WTC11 (cell line): ENCODE measurements around the gene RAD51D. TPM values are rescaled to one million over a fixed set of nuclear protein-coding genes. Genes with fewer than 3 reads are reported as not detected.

Source experiments
- ATF1 ChIP-seq: sonication (generic); formaldehyde crosslinking; IDR thresholded peaks from 2 replicates; pipeline ENCODE4 v1.8.1; 2023; ENCODE audit warnings: mild to moderate bottlenecking, moderate library complexity, missing genetic modification reagents
- CREM ChIP-seq: sonication (generic); formaldehyde crosslinking; IDR thresholded peaks from 2 replicates; pipeline ENCODE4 v1.8.1; 2022; ENCODE audit warnings: mild to moderate bottlenecking, missing genetic modification reagents, moderate library complexity
- FOXJ3 ChIP-seq: sonication (generic); formaldehyde crosslinking; IDR thresholded peaks from 2 replicates; pipeline ENCODE4 v1.9.0; 2021; ENCODE audit warnings: missing genetic modification reagents, mild to moderate bottlenecking, borderline replicate concordance
- GABPB1 ChIP-seq: sonication (generic); formaldehyde crosslinking; IDR thresholded peaks from 2 replicates; pipeline ENCODE4 v1.8.1; 2023; ENCODE audit warnings: mild to moderate bottlenecking, missing genetic modification reagents
- GTF2I ChIP-seq: fragments of 250-450 bp; sonication (Bioruptor Pico); conservative IDR thresholded peaks from 2 replicates; pipeline ENCODE4 v1.4.0; 2021; ENCODE audit warnings: mild to moderate bottlenecking
- MXD4 ChIP-seq: fragments of 250-450 bp; sonication (Bioruptor Pico); IDR thresholded peaks from 2 replicates; pipeline ENCODE4 v1.8.0; 2021; ENCODE audit warnings: mild to moderate bottlenecking, moderate library complexity, borderline replicate concordance
- NFYB ChIP-seq: sonication (generic); formaldehyde crosslinking; conservative IDR thresholded peaks from 2 replicates; pipeline ENCODE4 v1.8.0; 2022; ENCODE audit warnings: low read depth, missing genetic modification reagents
- NR2C2 ChIP-seq: sonication (generic); formaldehyde crosslinking; IDR thresholded peaks from 2 replicates; pipeline ENCODE4 v1.8.0; 2022; ENCODE audit warnings: mild to moderate bottlenecking, missing genetic modification reagents
- PRRX2 ChIP-seq: fragments of 250-450 bp; sonication (Bioruptor Pico); IDR thresholded peaks from 2 replicates; pipeline ENCODE4 v1.8.0; 2021; ENCODE audit warnings: mild to moderate bottlenecking
- SMAD3 ChIP-seq: sonication (generic); formaldehyde crosslinking; IDR thresholded peaks from 2 replicates; pipeline ENCODE4 v1.8.0; 2022; ENCODE audit warnings: missing genetic modification reagents, mild to moderate bottlenecking, borderline replicate concordance
- SMAD4 ChIP-seq: sonication (generic); formaldehyde crosslinking; IDR thresholded peaks from 2 replicates; pipeline ENCODE4 v1.8.0; 2022; ENCODE audit warnings: mild to moderate bottlenecking, missing genetic modification reagents
- SOX15 ChIP-seq: fragments of 250-450 bp; sonication (Bioruptor Pico); IDR thresholded peaks from 2 replicates; pipeline ENCODE4 v1.9.0; 2021; ENCODE audit warnings: mild to moderate bottlenecking
- SP1 ChIP-seq: sonication (generic); formaldehyde crosslinking; conservative IDR thresholded peaks from 2 replicates; pipeline ENCODE4 v1.8.1; 2022; ENCODE audit warnings: missing genetic modification reagents
- TEAD1 ChIP-seq: sonication (generic); formaldehyde crosslinking; IDR thresholded peaks from 2 replicates; pipeline ENCODE4 v1.8.0; 2022; ENCODE audit warnings: mild to moderate bottlenecking, missing genetic modification reagents
- TEAD4 ChIP-seq: sonication (generic); formaldehyde crosslinking; IDR thresholded peaks from 2 replicates; pipeline ENCODE4 v1.8.0; 2022; ENCODE audit warnings: mild to moderate bottlenecking, missing genetic modification reagents
- ZNF121 ChIP-seq: sonication (generic); formaldehyde crosslinking; IDR thresholded peaks from 2 replicates; pipeline ENCODE4 v1.8.0; 2023; ENCODE audit warnings: missing genetic modification reagents
- ZNF263 ChIP-seq: sonication (generic); formaldehyde crosslinking; IDR thresholded peaks from 2 replicates; pipeline ENCODE4 v1.8.1; 2022; ENCODE audit warnings: low read depth, mild to moderate bottlenecking, moderate library complexity, missing genetic modification reagents
- ZNF396 ChIP-seq: fragments of 250-450 bp; sonication (Bioruptor Pico); IDR thresholded peaks from 2 replicates; pipeline ENCODE4 v1.8.0; 2021; ENCODE audit warnings: mild to moderate bottlenecking, moderate library complexity, borderline replicate concordance
- ZNF416 ChIP-seq: fragments of 250-450 bp; sonication (Bioruptor Pico); IDR thresholded peaks from 2 replicates; pipeline ENCODE4 v1.9.0; 2021; ENCODE audit warnings: mild to moderate bottlenecking, inconsistent platforms
- total RNA-seq: library from RNA; stranded (reverse); gene quantifications from 3 replicates; pipeline ENCODE4 v1.2.3, GENCODE V29; 2021
- TF ChIP-seq, protein P1 (sequence below): sonication (generic); formaldehyde crosslinking; IDR thresholded peaks from 2 replicates; pipeline ENCODE4 v1.8.0; 2022; ENCODE audit warnings: mild to moderate bottlenecking, missing genetic modification reagents
- TF ChIP-seq, protein P2 (sequence below): fragments of 250-450 bp; sonication (Bioruptor Pico); IDR thresholded peaks from 2 replicates; pipeline ENCODE4 v1.9.0; 2021; ENCODE audit warnings: mild to moderate bottlenecking
- TF ChIP-seq, protein P3 (sequence below): sonication (generic); formaldehyde crosslinking; IDR thresholded peaks from 2 replicates; pipeline ENCODE4 v1.8.1; 2023; ENCODE audit warnings: mild to moderate bottlenecking, missing genetic modification reagents
- TF ChIP-seq, protein P4 (sequence below): sonication (generic); formaldehyde crosslinking; IDR thresholded peaks from 2 replicates; pipeline ENCODE4 v1.8.1; 2023; ENCODE audit warnings: mild to moderate bottlenecking, missing genetic modification reagents, moderate library complexity
- TF ChIP-seq, protein P5 (sequence below): fragments of 250-450 bp; sonication (Bioruptor Pico); IDR thresholded peaks from 2 replicates; pipeline ENCODE4 v1.9.0; 2021; ENCODE audit warnings: mild to moderate bottlenecking, borderline replicate concordance
- TF ChIP-seq, protein P6 (sequence below): sonication (generic); formaldehyde crosslinking; IDR thresholded peaks from 2 replicates; pipeline ENCODE4 v1.8.0; 2023; ENCODE audit warnings: missing genetic modification reagents
- TF ChIP-seq, protein P7 (sequence below): sonication (generic); formaldehyde crosslinking; IDR thresholded peaks from 2 replicates; pipeline ENCODE4 v1.8.1; 2022; ENCODE audit warnings: low read depth, mild to moderate bottlenecking, moderate library complexity, missing genetic modification reagents, borderline replicate concordance

RAD51D gene
- total RNA-seq, 1 experiment from 2014 or later = 15.0 TPM

DNA sequence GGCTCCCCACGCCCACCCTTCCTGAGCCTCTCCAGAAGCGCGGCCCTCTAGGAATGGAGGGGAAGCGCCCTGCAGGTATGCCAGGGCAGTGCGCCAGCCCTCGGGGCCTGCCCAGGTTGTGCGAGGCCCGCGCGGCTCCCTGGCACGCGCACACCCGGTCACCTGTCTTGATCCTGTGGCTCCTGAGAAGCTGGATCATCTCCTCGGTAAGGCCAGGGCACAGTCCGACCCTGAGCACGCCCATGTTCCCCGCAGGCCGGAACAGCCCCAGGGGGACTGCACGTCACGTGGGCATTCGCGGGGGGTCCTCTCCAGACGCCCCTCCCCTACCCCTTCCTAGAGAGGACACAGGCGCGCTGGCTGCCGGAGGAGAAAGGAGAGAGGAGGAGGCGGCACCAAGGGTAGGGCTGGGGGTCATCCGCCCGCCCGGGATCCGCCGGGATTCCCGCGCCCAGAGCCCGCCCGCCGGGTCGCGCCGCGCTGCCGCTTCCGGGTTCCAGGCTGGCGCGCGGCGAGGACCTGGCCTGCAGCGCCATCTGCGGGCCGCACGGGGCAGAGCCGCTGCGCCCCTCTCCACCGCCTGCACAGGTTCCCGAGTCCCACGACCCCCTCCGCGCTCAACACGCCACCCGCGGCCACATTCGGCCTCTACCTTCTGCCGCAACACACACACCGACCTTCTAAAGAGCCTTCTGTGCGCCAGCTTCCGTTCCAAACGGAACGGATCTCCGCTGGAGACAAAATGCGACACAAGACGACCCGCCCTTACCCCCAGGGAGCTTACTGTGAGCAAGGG is at the start of gene RAD51D (continued):
- TF ChIP-seq, protein P1, sequence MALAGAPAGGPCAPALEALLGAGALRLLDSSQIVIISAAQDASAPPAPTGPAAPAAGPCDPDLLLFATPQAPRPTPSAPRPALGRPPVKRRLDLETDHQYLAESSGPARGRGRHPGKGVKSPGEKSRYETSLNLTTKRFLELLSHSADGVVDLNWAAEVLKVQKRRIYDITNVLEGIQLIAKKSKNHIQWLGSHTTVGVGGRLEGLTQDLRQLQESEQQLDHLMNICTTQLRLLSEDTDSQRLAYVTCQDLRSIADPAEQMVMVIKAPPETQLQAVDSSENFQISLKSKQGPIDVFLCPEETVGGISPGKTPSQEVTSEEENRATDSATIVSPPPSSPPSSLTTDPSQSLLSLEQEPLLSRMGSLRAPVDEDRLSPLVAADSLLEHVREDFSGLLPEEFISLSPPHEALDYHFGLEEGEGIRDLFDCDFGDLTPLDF (CRISPR knock-in tag) = no peak
- TF ChIP-seq, protein P2, sequence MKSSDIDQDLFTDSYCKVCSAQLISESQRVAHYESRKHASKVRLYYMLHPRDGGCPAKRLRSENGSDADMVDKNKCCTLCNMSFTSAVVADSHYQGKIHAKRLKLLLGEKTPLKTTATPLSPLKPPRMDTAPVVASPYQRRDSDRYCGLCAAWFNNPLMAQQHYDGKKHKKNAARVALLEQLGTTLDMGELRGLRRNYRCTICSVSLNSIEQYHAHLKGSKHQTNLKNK (CRISPR knock-in tag) = no peak
- TF ChIP-seq ZNF416 (CRISPR knock-in tag) (no peak), GABPB1 (CRISPR knock-in tag) (no peak), TEAD4 (peak; percentile 43; the same call in 1 of the 2 replicates), PRRX2 (CRISPR knock-in tag) (no peak), ZNF396 (CRISPR knock-in tag) (no peak), ZNF263 (CRISPR knock-in tag) (no peak), TEAD1 (0 out of 2 replicates have a peak, but pooled peaks have one; percentile 62), SMAD3 (CRISPR knock-in tag) (no peak), GTF2I (CRISPR knock-in tag) (no peak), CREM (no peak), SP1 (peak; percentile 35), NFYB (CRISPR knock-in tag) (no peak), SOX15 (no peak), MXD4 (CRISPR knock-in tag) (no peak), SMAD4 (CRISPR knock-in tag) (no peak), ATF1 (CRISPR knock-in tag) (no peak), NR2C2 (CRISPR knock-in tag) (no peak), ZNF121 (CRISPR knock-in tag) (no peak), FOXJ3 (CRISPR knock-in tag) (no peak)
- TF ChIP-seq, protein P3, sequence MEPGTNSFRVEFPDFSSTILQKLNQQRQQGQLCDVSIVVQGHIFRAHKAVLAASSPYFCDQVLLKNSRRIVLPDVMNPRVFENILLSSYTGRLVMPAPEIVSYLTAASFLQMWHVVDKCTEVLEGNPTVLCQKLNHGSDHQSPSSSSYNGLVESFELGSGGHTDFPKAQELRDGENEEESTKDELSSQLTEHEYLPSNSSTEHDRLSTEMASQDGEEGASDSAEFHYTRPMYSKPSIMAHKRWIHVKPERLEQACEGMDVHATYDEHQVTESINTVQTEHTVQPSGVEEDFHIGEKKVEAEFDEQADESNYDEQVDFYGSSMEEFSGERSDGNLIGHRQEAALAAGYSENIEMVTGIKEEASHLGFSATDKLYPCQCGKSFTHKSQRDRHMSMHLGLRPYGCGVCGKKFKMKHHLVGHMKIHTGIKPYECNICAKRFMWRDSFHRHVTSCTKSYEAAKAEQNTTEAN = peak; percentile 65; the same call in 1 of the 2 replicates
- TF ChIP-seq, protein P4, sequence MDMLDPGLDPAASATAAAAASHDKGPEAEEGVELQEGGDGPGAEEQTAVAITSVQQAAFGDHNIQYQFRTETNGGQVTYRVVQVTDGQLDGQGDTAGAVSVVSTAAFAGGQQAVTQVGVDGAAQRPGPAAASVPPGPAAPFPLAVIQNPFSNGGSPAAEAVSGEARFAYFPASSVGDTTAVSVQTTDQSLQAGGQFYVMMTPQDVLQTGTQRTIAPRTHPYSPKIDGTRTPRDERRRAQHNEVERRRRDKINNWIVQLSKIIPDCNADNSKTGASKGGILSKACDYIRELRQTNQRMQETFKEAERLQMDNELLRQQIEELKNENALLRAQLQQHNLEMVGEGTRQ = peak; percentile 96
- TF ChIP-seq, protein P5, sequence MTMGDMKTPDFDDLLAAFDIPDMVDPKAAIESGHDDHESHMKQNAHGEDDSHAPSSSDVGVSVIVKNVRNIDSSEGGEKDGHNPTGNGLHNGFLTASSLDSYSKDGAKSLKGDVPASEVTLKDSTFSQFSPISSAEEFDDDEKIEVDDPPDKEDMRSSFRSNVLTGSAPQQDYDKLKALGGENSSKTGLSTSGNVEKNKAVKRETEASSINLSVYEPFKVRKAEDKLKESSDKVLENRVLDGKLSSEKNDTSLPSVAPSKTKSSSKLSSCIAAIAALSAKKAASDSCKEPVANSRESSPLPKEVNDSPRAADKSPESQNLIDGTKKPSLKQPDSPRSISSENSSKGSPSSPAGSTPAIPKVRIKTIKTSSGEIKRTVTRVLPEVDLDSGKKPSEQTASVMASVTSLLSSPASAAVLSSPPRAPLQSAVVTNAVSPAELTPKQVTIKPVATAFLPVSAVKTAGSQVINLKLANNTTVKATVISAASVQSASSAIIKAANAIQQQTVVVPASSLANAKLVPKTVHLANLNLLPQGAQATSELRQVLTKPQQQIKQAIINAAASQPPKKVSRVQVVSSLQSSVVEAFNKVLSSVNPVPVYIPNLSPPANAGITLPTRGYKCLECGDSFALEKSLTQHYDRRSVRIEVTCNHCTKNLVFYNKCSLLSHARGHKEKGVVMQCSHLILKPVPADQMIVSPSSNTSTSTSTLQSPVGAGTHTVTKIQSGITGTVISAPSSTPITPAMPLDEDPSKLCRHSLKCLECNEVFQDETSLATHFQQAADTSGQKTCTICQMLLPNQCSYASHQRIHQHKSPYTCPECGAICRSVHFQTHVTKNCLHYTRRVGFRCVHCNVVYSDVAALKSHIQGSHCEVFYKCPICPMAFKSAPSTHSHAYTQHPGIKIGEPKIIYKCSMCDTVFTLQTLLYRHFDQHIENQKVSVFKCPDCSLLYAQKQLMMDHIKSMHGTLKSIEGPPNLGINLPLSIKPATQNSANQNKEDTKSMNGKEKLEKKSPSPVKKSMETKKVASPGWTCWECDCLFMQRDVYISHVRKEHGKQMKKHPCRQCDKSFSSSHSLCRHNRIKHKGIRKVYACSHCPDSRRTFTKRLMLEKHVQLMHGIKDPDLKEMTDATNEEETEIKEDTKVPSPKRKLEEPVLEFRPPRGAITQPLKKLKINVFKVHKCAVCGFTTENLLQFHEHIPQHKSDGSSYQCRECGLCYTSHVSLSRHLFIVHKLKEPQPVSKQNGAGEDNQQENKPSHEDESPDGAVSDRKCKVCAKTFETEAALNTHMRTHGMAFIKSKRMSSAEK (CRISPR knock-in tag) = no peak
- TF ChIP-seq, protein P6, sequence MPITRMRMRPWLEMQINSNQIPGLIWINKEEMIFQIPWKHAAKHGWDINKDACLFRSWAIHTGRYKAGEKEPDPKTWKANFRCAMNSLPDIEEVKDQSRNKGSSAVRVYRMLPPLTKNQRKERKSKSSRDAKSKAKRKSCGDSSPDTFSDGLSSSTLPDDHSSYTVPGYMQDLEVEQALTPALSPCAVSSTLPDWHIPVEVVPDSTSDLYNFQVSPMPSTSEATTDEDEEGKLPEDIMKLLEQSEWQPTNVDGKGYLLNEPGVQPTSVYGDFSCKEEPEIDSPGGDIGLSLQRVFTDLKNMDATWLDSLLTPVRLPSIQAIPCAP = no peak
- TF ChIP-seq, protein P7, sequence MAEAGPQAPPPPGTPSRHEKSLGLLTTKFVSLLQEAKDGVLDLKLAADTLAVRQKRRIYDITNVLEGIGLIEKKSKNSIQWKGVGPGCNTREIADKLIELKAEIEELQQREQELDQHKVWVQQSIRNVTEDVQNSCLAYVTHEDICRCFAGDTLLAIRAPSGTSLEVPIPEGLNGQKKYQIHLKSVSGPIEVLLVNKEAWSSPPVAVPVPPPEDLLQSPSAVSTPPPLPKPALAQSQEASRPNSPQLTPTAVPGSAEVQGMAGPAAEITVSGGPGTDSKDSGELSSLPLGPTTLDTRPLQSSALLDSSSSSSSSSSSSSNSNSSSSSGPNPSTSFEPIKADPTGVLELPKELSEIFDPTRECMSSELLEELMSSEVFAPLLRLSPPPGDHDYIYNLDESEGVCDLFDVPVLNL (CRISPR knock-in tag) = peak; percentile 86; the same call in 1 of the 2 replicates
